DND-41 (cell line): ENCODE measurements around the gene RASA4B.
"Not testable (repeated sequence)": the region's sequence is repeated elsewhere in the genome, so short reads cannot be mapped to it uniquely, and the experiment has no call there.

Source experiments
- ATAC-seq: fragments of 200-7000 bp; cut with Tn5 transposase; 3 replicates; pipeline ENCODE4 v1.9.1; 2021; ENCODE audit warnings: low read depth; ENCODE audit not compliant: insufficient read depth
- DNase-seq: peaks from one replicate; pipeline ENCODE4 v3.0.0-alpha.2; 2020
- H2AFZ ChIP-seq: 2 replicates; pipeline ENCODE4 v1.6.0; 2012; ENCODE audit warnings: low read depth, low read length
- H3K27ac ChIP-seq: 2 replicates; pipeline ENCODE4 v1.5.1; 2012; ENCODE audit warnings: low read length, inconsistent platforms
- H3K27me3 ChIP-seq: fragments of 200-600 bp; sonication (generic); 2 replicates; pipeline ENCODE4 v1.6.0; 2012; ENCODE audit warnings: low read length, mild to moderate bottlenecking, inconsistent platforms; ENCODE audit not compliant: insufficient read depth, poor library complexity
- H3K36me3 ChIP-seq: 2 replicates; pipeline ENCODE4 v1.5.1; 2012; ENCODE audit warnings: low read length, inconsistent platforms; ENCODE audit not compliant: insufficient read depth
- H3K4me1 ChIP-seq: 2 replicates; pipeline ENCODE4 v1.5.1; 2012; ENCODE audit warnings: mild to moderate bottlenecking, low read length; ENCODE audit not compliant: insufficient read depth
- H3K4me2 ChIP-seq: 2 replicates; pipeline ENCODE4 v1.6.0; 2012; ENCODE audit warnings: mild to moderate bottlenecking, moderate library complexity, low read length, inconsistent platforms; ENCODE audit not compliant: insufficient read depth
- H3K4me3 ChIP-seq, 2 experiments: fragments of 200-600 bp in 1 of 2; shearing (Covaris generic) in 1 of 2; 2 replicates each; pipeline ENCODE4 v1.5.1; 2012 to 2016; ENCODE audit warnings: inconsistent platforms in 2 of 2, low read length in 2 of 2, mild to moderate bottlenecking in 2 of 2, low read depth in 1 of 2, moderate library complexity in 1 of 2
- H3K79me2 ChIP-seq: 2 replicates; pipeline ENCODE4 v1.6.0; 2012; ENCODE audit warnings: low read length, inconsistent platforms; ENCODE audit not compliant: insufficient read depth
- H3K9ac ChIP-seq: 2 replicates; pipeline ENCODE4 v1.6.0; 2012; ENCODE audit warnings: low read depth, mild to moderate bottlenecking, inconsistent platforms, low read length, moderate library complexity
- H3K9me3 ChIP-seq: 2 replicates; pipeline ENCODE4 v1.5.1; 2012; ENCODE audit warnings: low read length, moderate library complexity, mild to moderate bottlenecking, inconsistent platforms; ENCODE audit not compliant: insufficient read depth, severe bottlenecking
- H4K20me1 ChIP-seq: 2 replicates; pipeline ENCODE4 v1.6.0; 2012; ENCODE audit warnings: low read length; ENCODE audit not compliant: insufficient read depth

The RASA4B gene

DNA sequence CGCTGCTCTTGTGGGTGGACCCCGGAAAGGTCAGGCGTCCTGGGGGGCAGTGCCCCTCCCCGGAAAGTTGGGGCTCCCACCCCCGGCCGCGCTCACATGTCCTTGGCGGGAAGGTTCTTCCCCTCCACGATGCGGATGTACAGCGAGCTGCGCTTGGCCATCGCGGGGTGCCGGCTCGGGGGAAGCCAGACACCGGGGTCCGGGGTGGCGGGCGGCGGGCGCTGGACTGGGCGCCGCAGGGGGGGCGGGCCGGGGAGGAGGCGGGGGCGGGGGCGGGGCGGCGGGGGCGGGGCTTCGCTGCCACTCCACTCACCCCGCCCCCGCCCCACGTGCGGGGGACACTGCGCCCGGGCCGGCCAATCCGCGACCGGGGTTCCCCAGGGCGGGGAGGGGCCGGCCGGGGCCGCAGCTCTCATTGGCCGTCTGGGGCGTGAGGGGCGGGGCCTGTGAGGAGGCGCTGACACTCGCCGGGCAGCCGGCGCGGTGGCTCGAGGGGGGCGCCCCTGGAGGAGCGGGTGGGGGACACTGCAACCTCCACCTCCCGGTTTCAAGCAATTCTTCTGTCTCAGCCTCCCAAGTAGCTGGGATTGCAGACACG lies at the start of gene RASA4B:
Gene RASA4B (minus strand): TSS at position 228 of the 598 bp plus-strand sequence. CDS start 67 bp downstream, at position 161.
- H3K27ac ChIP-seq, H2AFZ ChIP-seq, H3K4me3 ChIP-seq, H3K36me3 ChIP-seq, DNase-seq, H3K9me3 ChIP-seq, H3K27me3 ChIP-seq, H3K79me2 ChIP-seq, H3K9ac ChIP-seq, H3K4me2 ChIP-seq, H3K4me1 ChIP-seq, H4K20me1 ChIP-seq: not testable (repeated sequence)
- peak; percentile 90 for ATAC-seq

DNA sequence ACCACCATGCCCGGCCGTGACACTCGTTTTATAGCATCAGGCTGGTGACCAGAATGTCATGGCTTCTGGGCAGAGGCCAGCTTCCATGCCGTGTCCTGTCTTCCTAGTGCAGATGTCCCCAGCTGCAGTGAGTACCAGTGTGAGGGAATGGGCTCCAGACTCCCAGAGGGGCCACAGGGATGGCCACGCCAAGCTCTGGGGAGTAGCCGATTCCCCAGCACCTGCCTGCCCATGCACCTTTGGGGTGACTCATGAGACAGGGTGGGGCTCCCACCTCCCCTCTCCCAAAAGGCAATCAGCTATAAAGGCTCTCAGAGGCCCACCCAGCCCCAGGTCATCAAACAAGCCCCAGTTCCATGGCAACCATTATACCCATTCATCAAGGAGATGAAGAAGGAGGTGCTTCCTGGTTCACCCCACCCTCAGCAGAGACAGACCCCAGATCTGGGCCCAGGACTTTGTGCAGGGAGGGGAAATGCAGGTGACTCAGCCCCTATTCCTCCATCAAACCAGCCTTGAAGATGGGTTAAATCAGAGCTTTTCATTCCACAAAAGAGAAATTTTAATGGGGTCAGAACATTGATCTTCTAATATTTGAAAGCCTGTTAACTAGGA lies 33.3 kb upstream of the RASA4B start, which contains the start of gene SPDYE2:
Gene SPDYE2 (plus strand): TSS at position 419 of the 615 bp plus-strand sequence. CDS start 2,030 bp downstream, outside the sequence.
- not testable (repeated sequence) for H3K9ac ChIP-seq, H2AFZ ChIP-seq, H3K9me3 ChIP-seq

DNA sequence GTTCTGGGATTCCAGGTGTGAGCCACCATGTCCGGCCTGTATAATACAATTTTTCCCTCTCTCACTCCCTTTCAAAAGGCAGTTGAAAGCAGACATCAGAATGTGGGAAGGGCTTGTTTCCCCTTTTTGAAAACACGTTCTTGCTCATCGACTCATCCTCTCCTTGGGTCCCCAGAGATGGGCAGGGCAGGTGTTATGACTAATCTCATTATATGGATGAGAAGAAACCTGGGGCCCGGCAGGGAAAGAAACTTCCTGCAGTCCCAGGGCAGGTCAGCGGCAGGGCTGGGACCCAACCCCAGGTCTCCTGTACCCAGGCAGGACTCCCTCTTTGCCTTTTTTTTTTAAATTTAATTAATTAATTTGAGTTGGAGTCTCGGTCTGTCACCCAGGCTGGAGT lies 28.8 kb upstream of the RASA4B start:
- not testable (repeated sequence) for ATAC-seq

More for the DNA sequence above, 33.3 kb upstream of the RASA4B start, which contains the start of gene SPDYE2:
- H3K4me3 ChIP-seq, H3K36me3 ChIP-seq, DNase-seq, ATAC-seq, H3K27me3 ChIP-seq, H3K4me2 ChIP-seq, H3K4me1 ChIP-seq, H3K79me2 ChIP-seq, H4K20me1 ChIP-seq, H3K27ac ChIP-seq: not testable (repeated sequence)

DNA sequence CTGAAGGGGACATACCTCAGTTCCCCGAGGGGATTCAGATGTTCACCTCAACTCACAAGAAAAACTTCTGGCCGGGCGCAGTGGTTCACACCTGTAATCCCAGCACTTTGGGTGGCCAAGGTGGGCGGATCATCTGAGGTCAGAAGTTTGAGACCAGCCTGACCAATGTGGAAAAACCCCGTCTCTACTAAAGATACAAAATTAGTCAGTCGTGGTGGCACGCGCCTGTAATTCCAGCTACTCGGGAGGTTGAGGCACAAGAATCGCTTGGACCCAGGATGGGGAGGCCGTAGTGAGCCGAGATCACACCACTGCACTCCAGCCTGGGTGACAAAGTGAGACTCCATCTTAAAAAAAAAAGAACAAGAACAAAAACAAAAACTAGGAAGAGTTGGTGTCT lies 27.7 kb upstream of the RASA4B start:
- DNase-seq, H2AFZ ChIP-seq, H3K27me3 ChIP-seq, H3K27ac ChIP-seq, H3K4me3 ChIP-seq, H3K36me3 ChIP-seq, H3K79me2 ChIP-seq, ATAC-seq, H3K9ac ChIP-seq, H4K20me1 ChIP-seq, H3K9me3 ChIP-seq, H3K4me1 ChIP-seq, H3K4me2 ChIP-seq: not testable (repeated sequence)

More for the DNA sequence above, 28.8 kb upstream of the RASA4B start:
- not testable (repeated sequence) for H3K4me3 ChIP-seq, H3K9ac ChIP-seq, H3K9me3 ChIP-seq, H4K20me1 ChIP-seq, H2AFZ ChIP-seq, H3K4me1 ChIP-seq, H3K27ac ChIP-seq, H3K27me3 ChIP-seq, H3K4me2 ChIP-seq, DNase-seq, H3K36me3 ChIP-seq, H3K79me2 ChIP-seq

DNA sequence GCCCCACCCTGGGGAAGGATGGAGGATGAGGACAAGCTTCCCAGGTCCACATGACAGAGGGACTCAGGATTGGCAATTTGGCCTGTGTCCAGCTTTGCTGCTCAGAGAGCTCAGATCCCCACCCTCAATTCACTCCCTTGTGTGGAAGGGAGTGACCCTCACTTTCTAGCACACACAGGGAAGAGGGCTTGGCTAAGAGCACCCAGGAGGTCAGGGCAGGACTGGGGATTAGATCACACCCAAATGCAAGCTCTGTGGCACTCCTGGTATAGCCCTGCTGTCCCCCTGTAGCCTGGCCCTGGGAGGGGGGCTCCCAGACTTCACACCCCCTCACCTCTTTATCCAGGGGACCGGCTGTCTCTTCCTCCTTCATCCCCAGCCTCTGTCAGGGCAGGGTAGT lies 26.8 kb upstream of the RASA4B start:
- H3K4me2 ChIP-seq, ATAC-seq, H3K9ac ChIP-seq, DNase-seq, H4K20me1 ChIP-seq, H3K79me2 ChIP-seq, H3K27ac ChIP-seq, H3K27me3 ChIP-seq, H3K4me3 ChIP-seq, H3K9me3 ChIP-seq, H2AFZ ChIP-seq, H3K36me3 ChIP-seq, H3K4me1 ChIP-seq: not testable (repeated sequence)

DNA sequence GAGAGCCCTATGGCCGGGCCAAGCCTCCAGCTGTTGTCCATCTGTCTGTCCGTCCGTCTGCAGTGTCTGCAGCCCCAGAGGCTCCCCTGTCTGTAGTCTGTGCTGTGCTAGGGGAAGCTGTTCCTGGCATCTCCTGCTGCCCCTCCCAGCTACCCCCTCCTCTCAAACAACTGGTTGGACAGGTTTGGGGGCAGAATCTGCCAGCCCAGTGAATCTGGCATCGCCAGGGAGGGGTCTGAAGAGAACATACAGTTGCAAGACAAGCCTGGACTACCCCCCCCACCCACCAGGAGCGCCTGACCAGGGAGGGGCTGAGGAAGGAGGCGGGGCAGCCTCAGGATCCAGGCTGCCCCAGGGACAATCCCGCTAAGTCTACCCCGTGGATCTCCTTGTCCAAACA lies 26.0 kb upstream of the RASA4B start, which contains the start of gene UPK3BL2:
Gene UPK3BL2 (minus strand): TSS at position 101 of the 400 bp plus-strand sequence. CDS start 60 bp downstream, at position 41.
- H3K27ac ChIP-seq, H3K4me2 ChIP-seq, H3K36me3 ChIP-seq, H3K9ac ChIP-seq, H3K79me2 ChIP-seq, H3K9me3 ChIP-seq, DNase-seq, H3K4me1 ChIP-seq, H4K20me1 ChIP-seq, ATAC-seq, H3K27me3 ChIP-seq, H3K4me3 ChIP-seq, H2AFZ ChIP-seq: not testable (repeated sequence)

DNA sequence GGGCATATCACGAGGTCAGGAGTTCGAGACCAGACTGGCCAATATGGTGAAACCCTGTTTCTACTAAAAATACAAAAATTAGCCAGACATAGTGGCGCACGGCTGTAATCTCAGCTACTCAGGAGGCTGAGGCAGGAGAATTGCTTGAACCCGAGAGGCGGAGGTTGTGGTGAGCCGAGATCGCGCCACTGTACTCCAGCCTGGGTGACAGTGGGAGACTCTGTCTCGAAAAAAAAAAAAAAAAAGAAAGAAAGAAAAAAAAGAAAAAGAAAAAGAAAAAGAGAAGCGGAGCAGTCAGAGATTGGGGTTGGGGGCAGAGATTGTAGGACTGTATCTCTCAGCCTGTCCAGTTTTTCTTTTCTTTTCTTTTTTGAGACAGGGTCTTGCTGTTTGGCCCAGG lies 25.2 kb upstream of the RASA4B start:
- not testable (repeated sequence) for H3K4me3 ChIP-seq

DNA sequence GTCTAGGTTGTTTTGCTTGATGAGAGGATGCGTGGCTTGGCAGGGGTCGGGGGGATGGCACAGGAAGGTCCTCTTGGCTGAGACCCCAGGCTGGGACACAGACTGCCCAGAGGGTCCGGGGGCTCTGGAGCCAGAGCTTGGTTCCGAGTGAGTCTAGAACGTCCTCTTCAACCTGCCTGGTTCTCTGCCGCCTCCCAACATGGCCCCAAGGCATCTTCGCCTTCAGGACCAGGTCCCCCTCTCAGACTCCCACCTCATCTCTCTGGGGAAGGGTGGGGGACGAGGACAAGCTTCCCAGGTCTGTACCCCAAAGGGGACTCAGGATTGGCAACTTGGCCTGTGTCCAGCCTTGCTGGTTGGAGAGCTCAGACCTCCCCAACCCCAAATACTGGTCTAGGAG lies 24.5 kb upstream of the RASA4B start:
- H2AFZ ChIP-seq, H3K36me3 ChIP-seq, ATAC-seq: not testable (repeated sequence)

More for the DNA sequence above, 25.2 kb upstream of the RASA4B start:
- not testable (repeated sequence) for ATAC-seq, H3K9ac ChIP-seq, H3K36me3 ChIP-seq, H3K27ac ChIP-seq, H3K9me3 ChIP-seq, DNase-seq, H3K27me3 ChIP-seq, H3K4me2 ChIP-seq, H2AFZ ChIP-seq, H3K79me2 ChIP-seq, H4K20me1 ChIP-seq, H3K4me1 ChIP-seq

More for the DNA sequence above, 24.5 kb upstream of the RASA4B start:
- H3K27ac ChIP-seq, H3K9me3 ChIP-seq, H3K9ac ChIP-seq, H3K79me2 ChIP-seq, H3K4me2 ChIP-seq, DNase-seq, H4K20me1 ChIP-seq, H3K4me3 ChIP-seq, H3K27me3 ChIP-seq, H3K4me1 ChIP-seq: not testable (repeated sequence)
